ENCODE measurements around the gene OR2Z1.

Gene OR2Z1

DNA sequence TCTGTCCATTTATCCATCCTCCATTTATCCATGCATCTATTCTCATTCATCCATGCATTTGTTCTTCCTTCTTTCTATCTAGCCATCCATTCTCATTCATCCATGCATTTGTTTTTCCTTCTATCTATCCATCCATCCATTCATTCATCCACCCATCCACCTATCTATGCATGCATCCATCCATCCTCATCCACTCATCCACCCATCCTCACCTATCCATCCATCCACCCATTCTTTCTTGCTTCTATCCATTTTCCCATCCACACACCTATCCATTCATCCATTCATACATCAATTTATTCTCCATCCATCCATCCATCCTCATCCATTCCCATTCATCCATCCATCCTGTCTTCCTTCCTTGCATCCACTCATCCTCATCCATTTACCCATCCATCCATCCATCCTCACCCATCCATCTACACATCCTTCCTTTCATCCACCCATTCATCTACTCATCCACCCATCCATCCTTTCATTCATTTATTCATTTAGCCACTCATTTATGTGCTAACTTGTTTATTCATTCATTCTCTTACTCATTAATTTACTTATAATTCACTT lies 43.1 kb upstream of the OR2Z1 start:
- H3K79me2 ChIP-seq (ENCODE audit: insufficient read depth, low read length) = no peaks in the 10 kb centered on the region
- H3K4me3 ChIP-seq (ENCODE audit: low read depth in 1 of 2, low read length in 2 of 2) = no peak overlapping the region
- DNase-seq (no peak), ATAC-seq (ENCODE audit: insufficient read depth, low read depth) (no peak)
- no peak overlapping the region for H3K9ac ChIP-seq (ENCODE audit: low read depth, low read length)
- H3K4me2 ChIP-seq (ENCODE audit: insufficient read depth, low read length) = no peak overlapping the region
- no peak overlapping the region for H2AFZ ChIP-seq (ENCODE audit: low read depth, low read length)
- H3K9me3 ChIP-seq (ENCODE audit: insufficient read depth, low read length, severe bottlenecking) = no peaks in the 10 kb centered on the region
- no peaks in the 10 kb centered on the region for H3K27me3 ChIP-seq (ENCODE audit: insufficient read depth, low read length, poor library complexity)
- H3K4me1 ChIP-seq (ENCODE audit: insufficient read depth, low read length) = no peaks in the 10 kb centered on the region
- no peak overlapping the region for H3K27ac ChIP-seq (ENCODE audit: low read length)
- TF ChIP-seq EZH2 (IDR thresholded peaks at IDR 0.05; ENCODE audit: borderline replicate concordance, low read depth, low read length, severe bottlenecking) = no peak
- TF ChIP-seq, protein P1, sequence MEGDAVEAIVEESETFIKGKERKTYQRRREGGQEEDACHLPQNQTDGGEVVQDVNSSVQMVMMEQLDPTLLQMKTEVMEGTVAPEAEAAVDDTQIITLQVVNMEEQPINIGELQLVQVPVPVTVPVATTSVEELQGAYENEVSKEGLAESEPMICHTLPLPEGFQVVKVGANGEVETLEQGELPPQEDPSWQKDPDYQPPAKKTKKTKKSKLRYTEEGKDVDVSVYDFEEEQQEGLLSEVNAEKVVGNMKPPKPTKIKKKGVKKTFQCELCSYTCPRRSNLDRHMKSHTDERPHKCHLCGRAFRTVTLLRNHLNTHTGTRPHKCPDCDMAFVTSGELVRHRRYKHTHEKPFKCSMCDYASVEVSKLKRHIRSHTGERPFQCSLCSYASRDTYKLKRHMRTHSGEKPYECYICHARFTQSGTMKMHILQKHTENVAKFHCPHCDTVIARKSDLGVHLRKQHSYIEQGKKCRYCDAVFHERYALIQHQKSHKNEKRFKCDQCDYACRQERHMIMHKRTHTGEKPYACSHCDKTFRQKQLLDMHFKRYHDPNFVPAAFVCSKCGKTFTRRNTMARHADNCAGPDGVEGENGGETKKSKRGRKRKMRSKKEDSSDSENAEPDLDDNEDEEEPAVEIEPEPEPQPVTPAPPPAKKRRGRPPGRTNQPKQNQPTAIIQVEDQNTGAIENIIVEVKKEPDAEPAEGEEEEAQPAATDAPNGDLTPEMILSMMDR (IDR thresholded peaks at IDR 0.05; ENCODE audit: borderline replicate concordance, extremely low read depth, low read length, poor library complexity, severe bottlenecking) = no peak
- no peaks in the 10 kb centered on the region for H3K36me3 ChIP-seq (ENCODE audit: insufficient read depth, low read length)
- H4K20me1 ChIP-seq (ENCODE audit: insufficient read depth, low read length) = no peaks in the 10 kb centered on the region

DNA sequence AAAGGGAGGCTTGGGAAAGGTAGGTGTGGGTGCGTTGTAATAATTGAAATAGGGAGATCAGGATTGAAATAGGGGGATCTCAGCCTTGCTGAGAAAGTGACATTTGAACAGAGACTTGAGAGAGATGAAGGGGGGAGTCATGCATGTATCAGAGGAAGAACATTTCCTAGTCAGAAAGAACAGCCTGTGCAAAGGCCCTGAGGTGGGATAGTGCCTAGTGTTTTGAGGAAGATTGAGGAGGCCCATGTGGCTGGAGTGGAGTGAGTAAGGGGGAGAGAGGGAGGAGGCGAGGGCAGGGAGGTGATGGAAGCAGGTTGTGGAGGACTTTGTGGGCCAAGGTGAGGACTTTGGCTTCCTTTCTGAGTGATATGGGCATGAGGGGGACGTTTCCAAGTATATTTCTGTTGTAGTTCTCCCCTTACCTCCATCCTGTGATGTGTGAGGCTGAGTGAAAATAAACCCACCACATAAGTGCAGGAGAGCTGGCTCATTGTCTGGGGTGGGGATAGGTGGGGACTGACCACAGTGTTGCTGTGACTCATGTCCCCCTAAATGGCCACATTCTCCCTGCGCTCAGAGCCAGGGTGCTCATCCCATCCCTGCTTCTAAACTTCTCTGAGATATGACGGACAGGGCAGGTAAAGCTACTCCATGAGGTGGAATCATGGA lies 40.6 kb upstream of the OR2Z1 start:
- no peaks in the 10 kb centered on the region for H3K27me3 ChIP-seq (ENCODE audit: insufficient read depth, low read length, poor library complexity)
- no peak overlapping the region for H3K4me2 ChIP-seq (ENCODE audit: insufficient read depth, low read length)
- no peak overlapping the region for H3K9ac ChIP-seq (ENCODE audit: low read depth, low read length)
- TF ChIP-seq, protein P1 (IDR thresholded peaks at IDR 0.05; ENCODE audit: borderline replicate concordance, extremely low read depth, low read length, poor library complexity, severe bottlenecking) = no peak
- no peak overlapping the region for H2AFZ ChIP-seq (ENCODE audit: low read depth, low read length)
- H3K36me3 ChIP-seq (ENCODE audit: insufficient read depth, low read length) = no peaks in the 10 kb centered on the region
- no peak overlapping the region for H3K4me3 ChIP-seq (ENCODE audit: low read depth in 1 of 2, low read length in 2 of 2)
- H3K27ac ChIP-seq (ENCODE audit: low read length) = no peak overlapping the region
- H3K9me3 ChIP-seq (ENCODE audit: insufficient read depth, low read length, severe bottlenecking) = no peaks in the 10 kb centered on the region
- ATAC-seq (ENCODE audit: insufficient read depth, low read depth) (no peak), DNase-seq (no peak)
- H4K20me1 ChIP-seq (ENCODE audit: insufficient read depth, low read length) = no peaks in the 10 kb centered on the region
- H3K79me2 ChIP-seq (ENCODE audit: insufficient read depth, low read length) = no peaks in the 10 kb centered on the region
- no peaks in the 10 kb centered on the region for H3K4me1 ChIP-seq (ENCODE audit: insufficient read depth, low read length)

DNA sequence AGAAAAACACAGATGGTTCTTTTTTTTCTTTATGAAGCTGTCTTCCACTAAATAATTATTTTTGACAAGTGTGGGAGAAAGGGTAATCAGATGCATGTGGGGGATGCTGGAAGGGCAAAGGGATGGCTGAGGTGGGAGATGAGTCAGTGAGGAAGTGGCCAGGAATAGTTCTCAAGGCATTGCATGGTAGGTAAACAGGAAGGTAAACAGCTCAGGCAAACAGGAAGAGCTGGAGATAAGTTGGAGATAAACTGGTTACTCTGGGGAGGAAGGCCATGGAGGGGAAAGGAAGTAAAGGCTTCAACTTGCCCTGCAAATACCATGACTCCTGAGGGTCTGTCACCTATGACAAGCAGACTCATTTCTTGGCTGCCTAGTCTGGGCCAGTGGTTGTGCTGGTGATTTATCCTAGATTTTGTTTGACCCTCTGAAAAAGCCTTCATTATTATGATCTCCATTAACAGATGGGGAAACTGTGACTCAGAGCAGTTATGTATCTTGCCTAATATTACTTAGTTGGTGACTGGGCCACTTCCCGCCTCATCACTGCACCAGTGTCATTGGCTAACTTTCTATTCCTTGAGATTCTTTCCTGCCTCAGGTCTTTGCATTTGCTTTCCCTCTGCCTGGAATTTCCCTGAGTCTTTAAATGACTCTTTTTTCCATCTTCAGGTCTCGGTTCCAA lies 39.9 kb upstream of the OR2Z1 start:
- Histone ChIP-seq H2AFZ (ENCODE audit: low read depth, low read length) (no peak overlapping the region), H3K4me2 (ENCODE audit: insufficient read depth, low read length) (no peak overlapping the region), H3K9ac (ENCODE audit: low read depth, low read length) (no peak overlapping the region), H3K9me3 (ENCODE audit: insufficient read depth, low read length, severe bottlenecking) (no peaks in the 10 kb centered on the region), H3K36me3 (ENCODE audit: insufficient read depth, low read length) (no peaks in the 10 kb centered on the region), H3K4me3 (ENCODE audit: low read depth in 1 of 2, low read length in 2 of 2) (no peak overlapping the region), H3K27ac (ENCODE audit: low read length) (no peak overlapping the region), H3K4me1 (ENCODE audit: insufficient read depth, low read length) (no peaks in the 10 kb centered on the region), H4K20me1 (ENCODE audit: insufficient read depth, low read length) (no peaks in the 10 kb centered on the region), H3K27me3 (ENCODE audit: insufficient read depth, low read length, poor library complexity) (no peaks in the 10 kb centered on the region), H3K79me2 (ENCODE audit: insufficient read depth, low read length) (no peaks in the 10 kb centered on the region)
- no peak for ATAC-seq (ENCODE audit: insufficient read depth, low read depth)
- no peak for DNase-seq
- TF ChIP-seq, protein P1 (IDR thresholded peaks at IDR 0.05; ENCODE audit: borderline replicate concordance, extremely low read depth, low read length, poor library complexity, severe bottlenecking) = no peak
- no peak for TF ChIP-seq EZH2 (IDR thresholded peaks at IDR 0.05; ENCODE audit: borderline replicate concordance, low read depth, low read length, severe bottlenecking)
